A549 (cell line): ENCODE data around the gene LRRC2. TPM values are rescaled to one million over a fixed set of nuclear protein-coding genes. Genes with fewer than 3 reads are reported as not detected.

ENCODE experiments used
- ATAC-seq, 2 experiments: fragments of 200-7000 bp in 1 of 2; fragments of >200 bp in 1 of 2; cut with Nextera tagmentation in 1 of 2; cut with Tn5 transposase in 1 of 2; 3 replicates each; pipeline versions ENCODE4 v1.8.0 to v1.9.1; 2018 to 2020; ENCODE audit warnings: mild to moderate bottlenecking in 1 of 2, moderate library complexity in 1 of 2
- CTCF ChIA-PET: fragments of 300-600 bp; sonication (Branson Sonifier 250); formaldehyde crosslinking; extraction: SDS; loops from one replicate; lab custom pipeline; 2021; ENCODE audit warnings: antibody characterized with exemption, inconsistent platforms; lab: Yijun Ruan, JAX
- POLR2A ChIA-PET: fragments of 350-600 bp; formaldehyde crosslinking; extraction: SDS; loops from one replicate; lab custom pipeline; 2021; ENCODE audit warnings: antibody characterized with exemption, inconsistent platforms; lab: Yijun Ruan, JAX
- DNase-seq, 2 experiments: peaks; one replicate each; pipeline versions ENCODE4 v3.0.0 to v3.0.0-alpha.2; 2011 to 2016; ENCODE audit warnings: low read depth in 1 of 2, low spot score in 1 of 2
- FAIRE-seq: peaks from 2 replicates; lab custom pipeline; 2011; peaks lifted over from hg19 to GRCh38; lab: Jason Lieb, UNC
- H3K27ac ChIP-seq, 2 experiments: fragments of >200 bp; sonication (Bioruptor Twin); formaldehyde crosslinking; 3 replicates each; pipeline ENCODE4 v1.5.1; 2016 to 2017
- H3K4me1 ChIP-seq: fragments of >200 bp; sonication (Bioruptor Twin); formaldehyde crosslinking; 3 replicates; pipeline ENCODE4 v1.6.1; 2016
- H3K4me2 ChIP-seq: fragments of >200 bp; sonication (Bioruptor Twin); formaldehyde crosslinking; 3 replicates; pipeline ENCODE4 v1.6.1; 2016
- H3K4me3 ChIP-seq: fragments of >200 bp; sonication (Bioruptor Twin); formaldehyde crosslinking; 3 replicates; pipeline ENCODE4 v1.5.1; 2016
- H3K9me3 ChIP-seq: fragments of >200 bp; sonication (Bioruptor Twin); formaldehyde crosslinking; 3 replicates; pipeline ENCODE4 v1.6.1; 2016
- BCL3 ChIP-seq: fragments of >200 bp; sonication (Bioruptor Twin); formaldehyde crosslinking; IDR thresholded peaks from 3 replicates; pipeline ENCODE4 v1.6.1; 2016
- CHD4 ChIP-seq: fragments of 200-600 bp; sonication (generic); IDR thresholded peaks from 2 replicates; pipeline ENCODE4 v1.6.1; 2016; ENCODE audit warnings: antibody characterized with exemption, mild to moderate bottlenecking, borderline replicate concordance
- E2F6 ChIP-seq: IDR thresholded peaks from 2 replicates; pipeline ENCODE4 v1.6.1; 2012; ENCODE audit warnings: low read depth, borderline replicate concordance
- ESRRA ChIP-seq: fragments of 150-350 bp; IDR thresholded peaks from 2 replicates; pipeline ENCODE4 v1.6.1; 2014; ENCODE audit warnings: mild to moderate bottlenecking, low read length, borderline replicate concordance
- FOSB ChIP-seq: fragments of 250-450 bp; sonication (Bioruptor Pico); IDR thresholded peaks from 2 replicates; pipeline ENCODE4 v1.5.0; 2020; ENCODE audit warnings: mild to moderate bottlenecking, moderate library complexity
- FOSL2 ChIP-seq, 2 experiments: fragments of 450-650 bp in 1 of 2; fragments of >200 bp in 1 of 2; sonication (Bioruptor Twin) in 1 of 2; formaldehyde crosslinking; IDR thresholded peaks; 2 replicates each; pipeline versions ENCODE4 v1.5.0 to v1.6.1; 2016 to 2020; ENCODE audit warnings: mild to moderate bottlenecking in 1 of 2, moderate library complexity in 1 of 2
- HMGXB4 ChIP-seq: fragments of 250-450 bp; sonication (Bioruptor Pico); IDR thresholded peaks from 2 replicates; pipeline ENCODE4 v1.5.0; 2021; ENCODE audit warnings: mild to moderate bottlenecking, moderate library complexity, borderline replicate concordance
- HOXA7 ChIP-seq: fragments of 250-450 bp; sonication (Bioruptor Pico); IDR thresholded peaks from 2 replicates; pipeline ENCODE4 v1.5.0; 2020; ENCODE audit warnings: mild to moderate bottlenecking, moderate library complexity
- KDM5A ChIP-seq: fragments of 200-600 bp; sonication (generic); IDR thresholded peaks from 2 replicates; pipeline ENCODE4 v1.6.1; 2016; ENCODE audit warnings: antibody characterized with exemption, mild to moderate bottlenecking
- MAFK ChIP-seq: fragments of 450-650 bp; IDR thresholded peaks from 2 replicates; pipeline ENCODE4 v1.6.1; 2014; ENCODE audit not compliant: partially characterized antibody
- MAX ChIP-seq: IDR thresholded peaks from 2 replicates; pipeline ENCODE4 v1.6.1; 2012
- MYC ChIP-seq: IDR thresholded peaks from 2 replicates; pipeline ENCODE4 v1.6.1; 2012; ENCODE audit warnings: mild to moderate bottlenecking, inconsistent platforms, low read length, improper control_type of control experiment, borderline replicate concordance
- NFE2L2 ChIP-seq: fragments of 150-350 bp; conservative IDR thresholded peaks from 2 replicates; pipeline ENCODE4 v1.6.1; 2014; ENCODE audit warnings: low read length
- PBX3 ChIP-seq: IDR thresholded peaks from 2 replicates; pipeline ENCODE4 v1.6.1; 2012
- RCOR1 ChIP-seq: fragments of 150-350 bp; IDR thresholded peaks from 2 replicates; pipeline ENCODE4 v1.6.1; 2014; ENCODE audit warnings: antibody characterized with exemption, low read length, low read depth
- RFX5 ChIP-seq: fragments of 450-650 bp; IDR thresholded peaks from 2 replicates; pipeline ENCODE4 v1.7.1; 2014; ENCODE audit warnings: antibody characterized with exemption, mild to moderate bottlenecking, moderate library complexity
- TFCP2L1 ChIP-seq: fragments of 250-450 bp; sonication (Bioruptor Pico); IDR thresholded peaks from 2 replicates; pipeline ENCODE4 v1.5.0; 2021; ENCODE audit warnings: mild to moderate bottlenecking
- USF2 ChIP-seq: fragments of 450-650 bp; IDR thresholded peaks from 2 replicates; pipeline ENCODE4 v1.6.1; 2014; ENCODE audit warnings: antibody characterized with exemption
- ZC3H11A ChIP-seq: fragments of 450-650 bp; IDR thresholded peaks from 2 replicates; pipeline ENCODE4 v1.6.1; 2014; ENCODE audit warnings: antibody characterized with exemption, mild to moderate bottlenecking
- WGBS: methylation state at CpG from one replicate; pipeline ENCODE4 v1.1.6; 2017; ENCODE audit errors: missing lambda C conversion rate; 5-methylcytosine and 5-hydroxymethylcytosine counted together
- polyA plus RNA-seq, 4 experiments: library from polyadenylated mRNA; depleted of rRNA in 3 of 4; stranded (reverse); fragments of >200 nt; fragmentation: RNase III in 1 of 4; extraction: RNeasy Plus Mini Kit Qiagen cat#74134 plus additional on column Dnase treatment in 1 of 4; gene quantifications; 2 replicates in 3 of 4; 3 replicates in 1 of 4; pipeline ENCODE4 v1.2.3, GENCODE V29; 2011 to 2017

The LRRC2 gene
- polyA plus RNA-seq, 2 of the 4 experiments (the other 2 are of a cell fraction): not detected

GRCh38 chr3:46503200-46503874, 62.8 kb downstream of the LRRC2 start:
- no peak for FAIRE-seq

GRCh38 chr3:46501702-46502101, 64.4 kb downstream of the LRRC2 start:
- H3K9me3 ChIP-seq: no peaks in the 10 kb centered on the region
- ChIA-PET CTCF (interaction anchor here (1.0 to 3.7 kb wide), 2 partner anchors 13 to 128 kb away, joined by 4 to 22 read pairs; no protein-coding TSS in a partner anchor), POLR2A (no interaction called here)
- H3K27ac ChIP-seq: no peak overlapping the region
- no peaks in the 10 kb centered on the region for H3K4me1 ChIP-seq
- 42% methylated on average over 4 of the region's 4 CpGs for WGBS
- no peak for ATAC-seq
- no peak for TF ChIP-seq MAX
- no peak for TF ChIP-seq ESRRA
- no peak for TF ChIP-seq MAFK
- TF ChIP-seq KDM5A: no peak
- TF ChIP-seq TFCP2L1 (CRISPR knock-in tag): no peak
- no peak for TF ChIP-seq USF2
- TF ChIP-seq RFX5: no peak
- TF ChIP-seq BCL3: no peak
- no peak for TF ChIP-seq NFE2L2
- no peak overlapping the region for H3K4me2 ChIP-seq
- no peak overlapping the region for H3K4me3 ChIP-seq
- FAIRE-seq: no peak
- DNase-seq: no peak

More at GRCh38 chr3:46503200-46503874, 62.8 kb downstream of the LRRC2 start:
- H3K4me2 ChIP-seq: no peak overlapping the region
- no peak for TF ChIP-seq MYC
- TF ChIP-seq FOSL2 (IDR thresholded peaks at IDR 0.05): no peak
- no peak for TF ChIP-seq FOSL2 (CRISPR knock-in tag; IDR thresholded peaks at IDR 0.05)
- TF ChIP-seq USF2: no peak
- TF ChIP-seq HOXA7 (CRISPR knock-in tag): no peak
- TF ChIP-seq HMGXB4 (CRISPR knock-in tag): no peak
- no peak for TF ChIP-seq ZC3H11A
- TF ChIP-seq PBX3: no peak
- TF ChIP-seq RCOR1: no peak
- TF ChIP-seq FOSB (CRISPR knock-in tag): no peak
- no peak for TF ChIP-seq E2F6
- TF ChIP-seq CHD4: no peak
- no peak overlapping the region for H3K4me3 ChIP-seq
- 59% methylated on average over 7 of the region's 7 CpGs for WGBS
- no peak overlapping the region for H3K27ac ChIP-seq
- POLR2A ChIA-PET: no interaction called here
- no peaks in the 10 kb centered on the region for H3K9me3 ChIP-seq
- CTCF ChIA-PET: interaction anchor here (3.7 kb wide), 1 partner anchor 14 kb away, joined by 22 read pairs; no protein-coding TSS in a partner anchor
- DNase-seq: no peak
- no peaks in the 10 kb centered on the region for H3K4me1 ChIP-seq
- ATAC-seq: no peak
